Measurements from ENCODE around the gene CD47.

GRCh38 chr3:108006077-108006771 is 84.6 kb downstream of the CD47 start:
- no peak for TF ChIP-seq MAX (IDR thresholded peaks at IDR 0.05; ENCODE audit: low read depth)
- no peak for TF ChIP-seq POLR2AphosphoS5 (IDR thresholded peaks at IDR 0.05; ENCODE audit: low read depth, low read length)
- no peak for TF ChIP-seq CTCF (IDR thresholded peaks at IDR 0.05)
- TF ChIP-seq FOXM1 (IDR thresholded peaks at IDR 0.05; ENCODE audit: low read depth): no peak
- no peak for TF ChIP-seq YY1 (IDR thresholded peaks at IDR 0.05; ENCODE audit: low read depth)
- no peak for TF ChIP-seq TAF1 (IDR thresholded peaks at IDR 0.05; ENCODE audit: borderline replicate concordance, low read depth, low read length)
- TF ChIP-seq SIN3A (IDR thresholded peaks at IDR 0.05; ENCODE audit: borderline replicate concordance, low read depth, low read length): no peak
- no peak for TF ChIP-seq NFIC (IDR thresholded peaks at IDR 0.05; ENCODE audit: borderline replicate concordance)
- no peak for TF ChIP-seq EP300 (IDR thresholded peaks at IDR 0.05; ENCODE audit: borderline replicate concordance in 1 of 2, low read depth in 1 of 2, low read length in 1 of 2)
- no peak for TF ChIP-seq IRF3 (IDR thresholded peaks at IDR 0.05; ENCODE audit: low read depth, low read length)
- no peak for TF ChIP-seq TCF12 (IDR thresholded peaks at IDR 0.05)

All from SK-N-SH (cell line).